ENCODE data around the gene MSI2. TPM values are rescaled to one million over a fixed set of nuclear protein-coding genes. Genes with fewer than 3 reads are reported as not detected.

The MSI2 gene
- total RNA-seq, 2 donors from 2014 or later = 23.2 to 30.9 TPM

GRCh38 chr17:57477522-57478362 lies 221.4 kb downstream of the MSI2 start:
- peak; percentile 77 for DNase-seq (ENCODE audit: low spot score)
- intact Hi-C loops (cut with DNase I) = no loop called here

GRCh38 chr17:57478478-57479250 lies 222.3 kb downstream of the MSI2 start:
- DNase-seq (ENCODE audit: low spot score) = peak; percentile 67
- intact Hi-C loops (cut with DNase I) = no loop called here

GRCh38 chr17:57480438-57481196 lies 224.3 kb downstream of the MSI2 start:
- intact Hi-C loops (cut with DNase I) = no loop called here
- peak; percentile 5 for DNase-seq (ENCODE audit: low spot score)

- intact Hi-C loops (cut with DNase I) = no loop called here
- DNase-seq (ENCODE audit: low spot score) = peak; percentile 73
Measured at GRCh38 chr17:57481910-57482391, 225.6 kb downstream of the MSI2 start.

GRCh38 chr17:57482657-57483056 lies 226.3 kb downstream of the MSI2 start:
- DNase-seq (ENCODE audit: low spot score) = peak; percentile 9
- intact Hi-C loops (cut with DNase I) = no loop called here

- intact Hi-C loops (cut with DNase I) = no loop called here
- peak; percentile 8 for DNase-seq (ENCODE audit: low spot score)
Measured at GRCh38 chr17:57484081-57484666, 227.9 kb downstream of the MSI2 start.

- intact Hi-C loops (cut with DNase I) = no loop called here
- peak; percentile 49 for DNase-seq (ENCODE audit: low spot score)
Measured at GRCh38 chr17:57484826-57485565, 228.7 kb downstream of the MSI2 start.

- DNase-seq (ENCODE audit: low spot score) = peak; percentile 18
- intact Hi-C loops (cut with DNase I) = no loop called here
Measured at GRCh38 chr17:57485566-57485865, 229.2 kb downstream of the MSI2 start.

GRCh38 chr17:57485916-57486881 lies 229.9 kb downstream of the MSI2 start:
- peak; percentile 8 for DNase-seq (ENCODE audit: low spot score)
- intact Hi-C loops (cut with DNase I) = no loop called here

- DNase-seq (ENCODE audit: low spot score) = peak; percentile 57
- intact Hi-C loops (cut with DNase I) = no loop called here
Measured at GRCh38 chr17:57486882-57487301, 230.6 kb downstream of the MSI2 start.

GRCh38 chr17:57487573-57487972 lies 231.2 kb downstream of the MSI2 start:
- peak; percentile 74 for DNase-seq (ENCODE audit: low spot score)
- intact Hi-C loops (cut with DNase I) = no loop called here

- DNase-seq (ENCODE audit: low spot score) = peak; percentile 80
- intact Hi-C loops (cut with DNase I) = no loop called here
Measured at GRCh38 chr17:57488856-57489255, 232.5 kb downstream of the MSI2 start.

- intact Hi-C loops (cut with DNase I) = no loop called here
- peak; percentile 69 for DNase-seq (ENCODE audit: low spot score)
Measured at GRCh38 chr17:57489321-57489720, 233.0 kb downstream of the MSI2 start.

- DNase-seq (ENCODE audit: low spot score) = no peak
- intact Hi-C loops (cut with DNase I) = loop anchor here in 1 of 2 donors (10.0 kb wide), 1 partner anchor 105 kb away; no protein-coding TSS in a partner anchor
Measured at GRCh38 chr17:57490111-57490845, 234.0 kb downstream of the MSI2 start.

- intact Hi-C loops (cut with DNase I) = loop anchor here in 1 of 2 donors (10.0 kb wide), 1 partner anchor 104 kb away; no protein-coding TSS in a partner anchor
- peak; percentile 73 for DNase-seq (ENCODE audit: low spot score)
Measured at GRCh38 chr17:57490890-57491289, 234.6 kb downstream of the MSI2 start.

- intact Hi-C loops (cut with DNase I) = loop anchor here in 1 of 2 donors (10.0 kb wide), 1 partner anchor 102 kb away; no protein-coding TSS in a partner anchor
- DNase-seq (ENCODE audit: low spot score) = no peak
Measured at GRCh38 chr17:57493171-57493570, 236.8 kb downstream of the MSI2 start.

GRCh38 chr17:57493625-57494024 lies 237.3 kb downstream of the MSI2 start:
- intact Hi-C loops (cut with DNase I) = loop anchor here in 1 of 2 donors (10.0 kb wide), 1 partner anchor 101 kb away; no protein-coding TSS in a partner anchor
- peak; percentile 14 for DNase-seq (ENCODE audit: low spot score)
